ENCODE results near the gene HSD11B1L.

The HSD11B1L gene

GRCh38 chr19:5667751-5668271 lies 13.0 kb upstream of the HSD11B1L start:
- DNase-seq = no peak

GRCh38 chr19:5669212-5669611 lies 11.6 kb upstream of the HSD11B1L start:
- no peak for DNase-seq

- no peak for DNase-seq
Observed at GRCh38 chr19:5671600-5671999, 9.2 kb upstream of the HSD11B1L start.

- no peak for DNase-seq
Observed at GRCh38 chr19:5672708-5673459, 7.9 kb upstream of the HSD11B1L start.

- no peak for DNase-seq
Observed at GRCh38 chr19:5673752-5674151, 7.1 kb upstream of the HSD11B1L start.

- no peak for DNase-seq
Observed at GRCh38 chr19:5674714-5675113, 6.1 kb upstream of the HSD11B1L start.

GRCh38 chr19:5676105-5676771 lies 4.6 kb upstream of the HSD11B1L start:
- no peak for DNase-seq

GRCh38 chr19:5676772-5677105 lies 4.1 kb upstream of the HSD11B1L start:
- DNase-seq = no peak

- DNase-seq = no peak
Observed at GRCh38 chr19:5677136-5677535, 3.7 kb upstream of the HSD11B1L start.

- no peak for DNase-seq
Observed at GRCh38 chr19:5677580-5677979, 3.2 kb upstream of the HSD11B1L start.

- no peak for DNase-seq
Observed at GRCh38 chr19:5678071-5678718, 2.6 kb upstream of the HSD11B1L start.

- no peak for DNase-seq
Observed at GRCh38 chr19:5679289-5680083, 1.3 kb upstream of the HSD11B1L start.

GRCh38 chr19:5680084-5680436 lies 767 bp upstream of the HSD11B1L start:
- peak; percentile 35 for DNase-seq

- no peak for DNase-seq
Observed at GRCh38 chr19:5681391-5682106, 722 bp downstream of the HSD11B1L start.

GRCh38 chr19:5682107-5682482 lies 1.3 kb downstream of the HSD11B1L start:
- DNase-seq = no peak

- no peak for DNase-seq
Observed at GRCh38 chr19:5683177-5683886, 2.5 kb downstream of the HSD11B1L start.

- no peak for DNase-seq
Observed at GRCh38 chr19:5684694-5685430, 4.0 kb downstream of the HSD11B1L start.

GRCh38 chr19:5686326-5686646 lies 5.5 kb downstream of the HSD11B1L start:
- no peak for DNase-seq

GRCh38 chr19:5686647-5687359 lies 6.0 kb downstream of the HSD11B1L start:
- peak; percentile 96 for DNase-seq

- DNase-seq = no peak
Observed at GRCh38 chr19:5687360-5688198, 6.8 kb downstream of the HSD11B1L start.
